ENCODE data around the gene MAK. TPM values are rescaled to one million over a fixed set of nuclear protein-coding genes. Genes with fewer than 3 reads are reported as not detected.
"Not testable (repeated sequence)": the region's sequence is repeated elsewhere in the genome, so short reads cannot be mapped to it uniquely, and the experiment has no call there.

MAK gene
- total and polyA plus RNA-seq, 2 donors (not counting 1 experiment from before 2014, with no cell fraction given), result 0.04 TPM; not detected in 1

- no peaks in the 10 kb centered on the region for H3K79me2 ChIP-seq (ENCODE audit: control insufficient read depth, insufficient read depth, low read length)
- H3K9ac ChIP-seq (ENCODE audit: low read length), result no peak overlapping the region
- Mint-ChIP-seq H3K4me3 (no peak overlapping the region), H3K4me1 (peaks cover 22% of the 10 kb centered on the region), H3K27ac (no peak overlapping the region), H3K9me3 (ENCODE audit: insufficient read depth) (no peaks in the 10 kb centered on the region), H3K27me3 (peaks cover 67% of the 10 kb centered on the region)
- H3K27ac ChIP-seq (ENCODE audit: low read length in 2 of 2), result no peak overlapping the region
- H2AFZ ChIP-seq (ENCODE audit: insufficient read depth, low read depth, low read length, poor library complexity, severe bottlenecking), result no peak overlapping the region
- TF ChIP-seq CTCF (IDR thresholded peaks at IDR 0.05) (no peak), EZH2 (IDR thresholded peaks at IDR 0.05; ENCODE audit: borderline replicate concordance, insufficient read depth, low read depth, low read length, poor library complexity, severe bottlenecking) (no peak)
- H3K36me3 ChIP-seq (replicated peaks in 1 of 2; ENCODE audit: control extremely low read depth in 1 of 2, control insufficient read depth in 1 of 2, extremely low read depth in 1 of 2, insufficient read depth in 2 of 2, low read length in 1 of 2), result no peaks in the 10 kb centered on the region
- WGBS (ENCODE audit: insufficient coverage), result 27% methylated on average over 23 of the region's 28 CpGs
- ATAC-seq (ENCODE audit: low read depth) (no peak), DNase-seq (peak; percentile 37)
- peaks cover 0 to 77% (median 69%) of the 10 kb centered on the region in 4 experiments for H3K27me3 ChIP-seq (replicated peaks in 1 of 4; ENCODE audit: control extremely low read depth in 1 of 4, control insufficient read depth in 3 of 4, insufficient read depth in 4 of 4, low read length in 3 of 4)
- H4K20me1 ChIP-seq (ENCODE audit: control insufficient read depth, insufficient read depth, low read length, poor library complexity, severe bottlenecking), result no peaks in the 10 kb centered on the region
- H3K4me1 ChIP-seq (ENCODE audit: control insufficient read depth in 2 of 2, insufficient read depth in 2 of 2, low read length in 2 of 2), result peaks cover 40% of the 10 kb centered on the region in 2 donors
- H3K4me3 ChIP-seq (ENCODE audit: control extremely low read depth in 1 of 5, extremely low read depth in 1 of 5, insufficient read depth in 1 of 5, low read depth in 2 of 5, low read length in 4 of 5), result no peak overlapping the region
- ChIA-PET POLR2A (no interaction called here), CTCF (interaction anchor here (0.5 kb wide), 1 partner anchor 404 kb away, joined by 3 read pairs; no protein-coding TSS in a partner anchor)
- peaks cover 0 to 51% (median 6%) of the 10 kb centered on the region in 3 donors for H3K9me3 ChIP-seq (ENCODE audit: control extremely low read depth in 1 of 3, control insufficient read depth in 2 of 3, insufficient read depth in 1 of 3, low read length in 2 of 3)
- H3K4me2 ChIP-seq (replicated peaks; ENCODE audit: low read depth, low read length, poor library complexity, severe bottlenecking), result peak overlapping the region; percentile 14
- intact Hi-C loops (cut with micrococcal nuclease), result no loop called here
These were observed 44.4 kb upstream of the MAK start for GRCh38 chr6:10882657-10883171.

GRCh38 chr6:10882253-10882630 is 43.9 kb upstream of the MAK start:
- H3K79me2 ChIP-seq (ENCODE audit: control insufficient read depth, insufficient read depth, low read length); H2AFZ ChIP-seq (ENCODE audit: insufficient read depth, low read depth, low read length, poor library complexity, severe bottlenecking); ATAC-seq (ENCODE audit: low read depth); H3K4me2 ChIP-seq (replicated peaks; ENCODE audit: low read depth, low read length, poor library complexity, severe bottlenecking); POLR2A ChIA-PET; intact Hi-C loops (cut with micrococcal nuclease); H3K9me3 Mint-ChIP-seq (ENCODE audit: insufficient read depth); CTCF ChIA-PET; H3K27ac Mint-ChIP-seq; H3K27ac ChIP-seq (ENCODE audit: low read length in 2 of 2); H3K9ac ChIP-seq (ENCODE audit: low read length); H4K20me1 ChIP-seq (ENCODE audit: control insufficient read depth, insufficient read depth, low read length, poor library complexity, severe bottlenecking); H3K36me3 ChIP-seq (replicated peaks in 1 of 2; ENCODE audit: control extremely low read depth in 1 of 2, control insufficient read depth in 1 of 2, extremely low read depth in 1 of 2, insufficient read depth in 2 of 2, low read length in 1 of 2); DNase-seq; H3K4me3 Mint-ChIP-seq: not testable (repeated sequence)
- H3K4me3 ChIP-seq (ENCODE audit: control extremely low read depth in 1 of 5, extremely low read depth in 1 of 5, insufficient read depth in 1 of 5, low read depth in 2 of 5, low read length in 4 of 5), result peak overlapping the region in 1 of 5 experiments; percentile 5
- H3K4me1 ChIP-seq (ENCODE audit: control insufficient read depth in 2 of 2, insufficient read depth in 2 of 2, low read length in 2 of 2), result peaks cover 35 to 37% of the 10 kb centered on the region in 2 donors
- peaks cover 0 to 72% (median 64%) of the 10 kb centered on the region in 4 experiments for H3K27me3 ChIP-seq (replicated peaks in 1 of 4; ENCODE audit: control extremely low read depth in 1 of 4, control insufficient read depth in 3 of 4, insufficient read depth in 4 of 4, low read length in 3 of 4)
- Mint-ChIP-seq H3K4me1 (peaks cover 18% of the 10 kb centered on the region), H3K27me3 (peaks cover 66% of the 10 kb centered on the region)
- H3K9me3 ChIP-seq (ENCODE audit: control extremely low read depth in 1 of 3, control insufficient read depth in 2 of 3, insufficient read depth in 1 of 3, low read length in 2 of 3), result peaks cover 0 to 50% (median 6%) of the 10 kb centered on the region in 3 donors
- WGBS (ENCODE audit: insufficient coverage), result 26% methylated on average over 14 of the region's 14 CpGs
